ENCODE results near the gene NR1D1.
A peak's percentile ranks its signal among the peaks of the same experiment; 100 is the strongest.

Gene NR1D1

GRCh38 chr17:40110026-40110845 lies 9.8 kb upstream of the NR1D1 start:
- FAIRE-seq (no peak), DNase-seq (ENCODE audit: insufficient read length) (no peak)
- TF ChIP-seq TAF1 (IDR thresholded peaks at IDR 0.05; ENCODE audit: borderline replicate concordance, low read depth, low read length) (no peak), POLR2AphosphoS5 (IDR thresholded peaks at IDR 0.05; ENCODE audit: low read depth, low read length) (no peak), POLR2A (IDR thresholded peaks at IDR 0.05; ENCODE audit: low read depth, low read length) (no peak)

- DNase-seq (ENCODE audit: insufficient read length) (no peak), FAIRE-seq (no peak)
- TF ChIP-seq POLR2A (IDR thresholded peaks at IDR 0.05; ENCODE audit: low read depth, low read length) (no peak), TAF1 (IDR thresholded peaks at IDR 0.05; ENCODE audit: borderline replicate concordance, low read depth, low read length) (no peak), POLR2AphosphoS5 (IDR thresholded peaks at IDR 0.05; ENCODE audit: low read depth, low read length) (no peak)
Measured at GRCh38 chr17:40108970-40109824, 8.8 kb upstream of the NR1D1 start.

GRCh38 chr17:40107522-40108174 lies 7.3 kb upstream of the NR1D1 start:
- TF ChIP-seq POLR2AphosphoS5 (IDR thresholded peaks at IDR 0.05; ENCODE audit: low read depth, low read length) (no peak), TAF1 (IDR thresholded peaks at IDR 0.05; ENCODE audit: borderline replicate concordance, low read depth, low read length) (no peak), POLR2A (IDR thresholded peaks at IDR 0.05; ENCODE audit: low read depth, low read length) (no peak)

GRCh38 chr17:40106760-40107521 lies 6.6 kb upstream of the NR1D1 start:
- FAIRE-seq: no peak
- TF ChIP-seq POLR2A (IDR thresholded peaks at IDR 0.05; ENCODE audit: low read depth, low read length) (no peak), POLR2AphosphoS5 (IDR thresholded peaks at IDR 0.05; ENCODE audit: low read depth, low read length) (no peak), TAF1 (IDR thresholded peaks at IDR 0.05; ENCODE audit: borderline replicate concordance, low read depth, low read length) (no peak)
- no peak for DNase-seq (ENCODE audit: insufficient read length)

More at GRCh38 chr17:40107522-40108174, 7.3 kb upstream of the NR1D1 start:
- FAIRE-seq (peak; percentile 51), DNase-seq (ENCODE audit: insufficient read length) (no peak)

GRCh38 chr17:40105861-40106759 lies 5.7 kb upstream of the NR1D1 start:
- DNase-seq (ENCODE audit: insufficient read length): no peak
- no peak for TF ChIP-seq TAF1 (IDR thresholded peaks at IDR 0.05; ENCODE audit: borderline replicate concordance, low read depth, low read length)
- TF ChIP-seq POLR2A (IDR thresholded peaks at IDR 0.05; ENCODE audit: low read depth, low read length): no peak
- TF ChIP-seq POLR2AphosphoS5 (IDR thresholded peaks at IDR 0.05; ENCODE audit: low read depth, low read length): no peak
- no peak for FAIRE-seq

GRCh38 chr17:40104594-40105486 lies 4.5 kb upstream of the NR1D1 start:
- TF ChIP-seq POLR2A (IDR thresholded peaks at IDR 0.05; ENCODE audit: low read depth, low read length) (no peak), TAF1 (IDR thresholded peaks at IDR 0.05; ENCODE audit: borderline replicate concordance, low read depth, low read length) (no peak), POLR2AphosphoS5 (IDR thresholded peaks at IDR 0.05; ENCODE audit: low read depth, low read length) (no peak)
- FAIRE-seq (peak; percentile 65), DNase-seq (ENCODE audit: insufficient read length) (no peak)

- DNase-seq (ENCODE audit: insufficient read length) (no peak), FAIRE-seq (peak; percentile 17)
- TF ChIP-seq POLR2A (IDR thresholded peaks at IDR 0.05; ENCODE audit: low read depth, low read length) (no peak), POLR2AphosphoS5 (IDR thresholded peaks at IDR 0.05; ENCODE audit: low read depth, low read length) (no peak), TAF1 (IDR thresholded peaks at IDR 0.05; ENCODE audit: borderline replicate concordance, low read depth, low read length) (no peak)
Measured at GRCh38 chr17:40103688-40104087, 3.3 kb upstream of the NR1D1 start.

- TF ChIP-seq POLR2A (IDR thresholded peaks at IDR 0.05; ENCODE audit: low read depth, low read length) (no peak), TAF1 (IDR thresholded peaks at IDR 0.05; ENCODE audit: borderline replicate concordance, low read depth, low read length) (no peak), POLR2AphosphoS5 (IDR thresholded peaks at IDR 0.05; ENCODE audit: low read depth, low read length) (no peak)
- DNase-seq (ENCODE audit: insufficient read length): no peak
- no peak for FAIRE-seq
Measured at GRCh38 chr17:40103071-40103661, 2.8 kb upstream of the NR1D1 start.
